Measurements from ENCODE around the gene DCT.

DNA sequence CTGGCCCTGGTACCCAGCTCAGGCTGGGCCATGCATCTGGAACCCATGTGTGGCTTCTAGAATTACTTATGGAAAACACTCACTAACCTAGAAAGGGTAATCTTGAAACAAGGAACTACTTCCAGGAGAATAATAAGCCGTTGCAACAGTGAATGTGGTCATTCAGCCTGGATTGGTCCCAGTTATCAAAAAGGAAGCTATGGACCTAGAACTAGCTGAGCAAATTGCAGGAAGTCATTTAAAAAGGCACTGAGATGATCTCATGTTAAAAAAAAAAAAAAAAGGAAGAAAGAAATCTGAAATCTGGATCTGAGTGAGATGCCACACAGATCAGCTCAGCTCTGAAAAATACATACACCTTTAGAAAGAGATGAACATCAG is 59.6 kb downstream of the DCT start:
- no peak for TF ChIP-seq POLR2A (IDR thresholded peaks at IDR 0.05)
- TF ChIP-seq, protein P1, sequence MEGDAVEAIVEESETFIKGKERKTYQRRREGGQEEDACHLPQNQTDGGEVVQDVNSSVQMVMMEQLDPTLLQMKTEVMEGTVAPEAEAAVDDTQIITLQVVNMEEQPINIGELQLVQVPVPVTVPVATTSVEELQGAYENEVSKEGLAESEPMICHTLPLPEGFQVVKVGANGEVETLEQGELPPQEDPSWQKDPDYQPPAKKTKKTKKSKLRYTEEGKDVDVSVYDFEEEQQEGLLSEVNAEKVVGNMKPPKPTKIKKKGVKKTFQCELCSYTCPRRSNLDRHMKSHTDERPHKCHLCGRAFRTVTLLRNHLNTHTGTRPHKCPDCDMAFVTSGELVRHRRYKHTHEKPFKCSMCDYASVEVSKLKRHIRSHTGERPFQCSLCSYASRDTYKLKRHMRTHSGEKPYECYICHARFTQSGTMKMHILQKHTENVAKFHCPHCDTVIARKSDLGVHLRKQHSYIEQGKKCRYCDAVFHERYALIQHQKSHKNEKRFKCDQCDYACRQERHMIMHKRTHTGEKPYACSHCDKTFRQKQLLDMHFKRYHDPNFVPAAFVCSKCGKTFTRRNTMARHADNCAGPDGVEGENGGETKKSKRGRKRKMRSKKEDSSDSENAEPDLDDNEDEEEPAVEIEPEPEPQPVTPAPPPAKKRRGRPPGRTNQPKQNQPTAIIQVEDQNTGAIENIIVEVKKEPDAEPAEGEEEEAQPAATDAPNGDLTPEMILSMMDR (IDR thresholded peaks at IDR 0.05): no peak

All from adrenal gland (tissue), 5 donors.